ENCODE data around the gene UBFD1.

- TF ChIP-seq CTCF (IDR thresholded peaks at IDR 0.05 in 2 of 3, conservative IDR thresholded peaks at IDR 0.05 in 1 of 3; ENCODE audit: borderline replicate concordance in 1 of 3, insufficient read depth in 1 of 3, low read depth in 2 of 3, low read length in 2 of 3) (no peak), TCF7L2 (IDR thresholded peaks at IDR 0.05; ENCODE audit: borderline replicate concordance, extremely low read depth, insufficient read depth, insufficient read length) (no peak), POLR2AphosphoS5 (IDR thresholded peaks at IDR 0.05; ENCODE audit: low read depth, low read length) (no peak), ATF3 (IDR thresholded peaks at IDR 0.05) (no peak), POLR2A (IDR thresholded peaks at IDR 0.05; ENCODE audit: borderline replicate concordance, extremely low read depth, insufficient read depth, insufficient read length) (no peak), ZFX (IDR thresholded peaks at IDR 0.05) (no peak), EGR1 (IDR thresholded peaks at IDR 0.05; ENCODE audit: low read depth) (no peak), RAD21 (IDR thresholded peaks at IDR 0.05; ENCODE audit: low read depth) (no peak), SIN3A (IDR thresholded peaks at IDR 0.05; ENCODE audit: low read depth) (no peak), SRF (IDR thresholded peaks at IDR 0.05; ENCODE audit: low read depth) (no peak), EZH2 (IDR thresholded peaks at IDR 0.05) (no peak), REST (IDR thresholded peaks at IDR 0.05; ENCODE audit: low read depth) (no peak), YY1 (IDR thresholded peaks at IDR 0.05; ENCODE audit: extremely low read depth, insufficient replicate concordance, low read depth, low read length) (no peak), ZNF274 (IDR thresholded peaks at IDR 0.05; ENCODE audit: low read depth, low read length) (no peak)
These were observed 43.0 kb upstream of the UBFD1 start for GRCh38 chr16:23514381-23515152.

Data from HCT116 (cell line).